Vagina (tissue), 2 donors: ENCODE results near the gene CENPM. TPM values are rescaled to one million over a fixed set of nuclear protein-coding genes. Genes with fewer than 3 reads are reported as not detected.

Source experiments
- DNase-seq, 2 donors: peaks; one replicate each; pipeline ENCODE4 v3.0.0-alpha.2; 2017; ENCODE audit errors: extremely low spot score in 2 of 2
- H3K27ac ChIP-seq: fragments of 200-600 bp; sonication (generic); one replicate; pipeline ENCODE4 v1.5.1; 2019
- H3K27me3 ChIP-seq: fragments of 200-600 bp; sonication (generic); one replicate; pipeline ENCODE4 v1.5.1; 2019
- H3K36me3 ChIP-seq, 2 donors: fragments of 200-600 bp; sonication (generic); one replicate each; pipeline ENCODE4 v1.5.1; 2017 to 2019
- H3K4me1 ChIP-seq: fragments of 200-600 bp; sonication (generic); one replicate; pipeline ENCODE4 v1.5.1; 2019
- H3K4me3 ChIP-seq, 2 donors: fragments of 200-600 bp; sonication (generic); 1 replicate in 1 of 2; 2 replicates in 1 of 2; pipeline ENCODE4 v1.5.1; 2016 to 2019
- H3K9me3 ChIP-seq: fragments of 200-600 bp; sonication (generic); one replicate; pipeline ENCODE4 v1.5.1; 2019
- CTCF ChIP-seq, 3 experiments: fragments of 450-650 bp in 2 of 3; fragments of 200-600 bp in 1 of 3; sonication (generic) in 1 of 3; IDR thresholded peaks; one replicate each; pipeline ENCODE4 v1.5.1; 2017 to 2019; ENCODE audit warnings: antibody characterized with exemption in 3 of 3, mild to moderate bottlenecking in 2 of 3, moderate library complexity in 2 of 3
- POLR2A ChIP-seq, 2 donors: fragments of 450-650 bp; IDR thresholded peaks; one replicate each; pipeline ENCODE4 v1.6.1; 2017; ENCODE audit warnings: antibody characterized with exemption in 2 of 2, mild to moderate bottlenecking in 2 of 2, moderate library complexity in 2 of 2
- POLR2AphosphoS5 ChIP-seq, 2 donors: sonication (generic); formaldehyde crosslinking; IDR thresholded peaks; one replicate each; pipeline ENCODE4 v1.9.0; 2017; ENCODE audit warnings: antibody characterized with exemption in 2 of 2, mild to moderate bottlenecking in 2 of 2, low read depth in 1 of 2; ENCODE audit not compliant: insufficient read depth in 1 of 2
- intact Hi-C: fragments of 100-400 bp; cut with DNase I; formaldehyde crosslinking; loops from one replicate; pipeline ENCODE4 v1.15.1; 2023
- total RNA-seq: library from RNA; depleted of rRNA; stranded (reverse); fragments of >200 nt; gene quantifications from one replicate; pipeline ENCODE4 v1.2.3, GENCODE V29; 2016

CENPM gene
- total RNA-seq, 1 donor from 2014 or later, result not detected

- DNase-seq, result no peak
- intact Hi-C loops, result no loop called here
- Histone ChIP-seq H3K9me3 (no peaks in the 10 kb centered on the region), H3K27ac (no peak overlapping the region), H3K27me3 (no peaks in the 10 kb centered on the region), H3K4me1 (no peaks in the 10 kb centered on the region), H3K4me3 (no peak overlapping the region), H3K36me3 (no peaks in the 10 kb centered on the region)
- TF ChIP-seq POLR2AphosphoS5 (IDR thresholded peaks at IDR 0.05; ENCODE audit: insufficient read depth in 1 of 2, low read depth in 1 of 2) (no peak), CTCF (IDR thresholded peaks at IDR 0.05) (no peak), POLR2A (IDR thresholded peaks at IDR 0.05) (no peak)
Measured at GRCh38 chr22:41987276-41987675, 40.3 kb upstream of the CENPM start.

- no peaks in the 10 kb centered on the region for H3K9me3 ChIP-seq
- DNase-seq, result no peak
- H3K27ac ChIP-seq, result peak overlapping the region; percentile 53
- H3K27me3 ChIP-seq, result no peaks in the 10 kb centered on the region
- no peak overlapping the region for H3K4me3 ChIP-seq
- TF ChIP-seq CTCF (IDR thresholded peaks at IDR 0.05) (no peak), POLR2AphosphoS5 (IDR thresholded peaks at IDR 0.05; ENCODE audit: insufficient read depth in 1 of 2, low read depth in 1 of 2) (no peak), POLR2A (IDR thresholded peaks at IDR 0.05) (no peak)
- intact Hi-C loops, result no loop called here
- no peaks in the 10 kb centered on the region for H3K4me1 ChIP-seq
- H3K36me3 ChIP-seq, result no peaks in the 10 kb centered on the region
Measured at GRCh38 chr22:41983513-41984405, 36.8 kb upstream of the CENPM start.

GRCh38 chr22:41982865-41983264 lies 35.9 kb upstream of the CENPM start:
- H3K27ac ChIP-seq, result peak overlapping the region; percentile 53
- H3K9me3 ChIP-seq, result no peaks in the 10 kb centered on the region
- DNase-seq, result no peak
- H3K4me1 ChIP-seq, result no peaks in the 10 kb centered on the region
- H3K4me3 ChIP-seq, result no peak overlapping the region
- intact Hi-C loops, result no loop called here
- no peaks in the 10 kb centered on the region for H3K27me3 ChIP-seq
- no peaks in the 10 kb centered on the region for H3K36me3 ChIP-seq
- TF ChIP-seq POLR2A (IDR thresholded peaks at IDR 0.05), result no peak
- no peak for TF ChIP-seq CTCF (IDR thresholded peaks at IDR 0.05)
- no peak for TF ChIP-seq POLR2AphosphoS5 (IDR thresholded peaks at IDR 0.05; ENCODE audit: insufficient read depth in 1 of 2, low read depth in 1 of 2)

GRCh38 chr22:41979423-41980250 lies 32.7 kb upstream of the CENPM start:
- H3K4me3 ChIP-seq, result no peak overlapping the region
- H3K27ac ChIP-seq, result no peak overlapping the region
- H3K9me3 ChIP-seq, result no peaks in the 10 kb centered on the region
- no peak for DNase-seq
- TF ChIP-seq CTCF (IDR thresholded peaks at IDR 0.05) (no peak), POLR2A (IDR thresholded peaks at IDR 0.05) (no peak), POLR2AphosphoS5 (IDR thresholded peaks at IDR 0.05; ENCODE audit: insufficient read depth in 1 of 2, low read depth in 1 of 2) (no peak)
- peaks cover 3% of the 10 kb centered on the region for H3K27me3 ChIP-seq
- no peaks in the 10 kb centered on the region for H3K36me3 ChIP-seq
- peaks cover 15% of the 10 kb centered on the region for H3K4me1 ChIP-seq
- intact Hi-C loops, result no loop called here
